OCI-LY3 (cell line): ENCODE results near the gene CTXN3.

Source experiments
- H2AFZ ChIP-seq: fragments of 200-600, 300-600 bp; shearing (Covaris generic); 2 replicates; pipeline ENCODE4 v1.6.0; 2014; ENCODE audit warnings: antibody characterized with exemption, low read depth, low read length
- H3K27ac ChIP-seq: fragments of 200-600, 300-600 bp; sonication (generic); 2 replicates; pipeline ENCODE4 v1.5.1; 2014; ENCODE audit warnings: mild to moderate bottlenecking, low read length, moderate library complexity, mixed read lengths
- H3K27me3 ChIP-seq: fragments of 200-600, 300-600 bp; sonication (generic); 2 replicates; pipeline ENCODE4 v1.6.1; 2014; ENCODE audit warnings: low read depth, low read length, mixed read lengths
- H3K36me3 ChIP-seq: fragments of 200-600, 300-600 bp; sonication (generic); replicated peaks from 2 replicates; pipeline ENCODE3; 2014; ENCODE audit warnings: low read depth, low read length, mixed read lengths
- H3K4me1 ChIP-seq: fragments of 300-600, 200-600 bp; sonication (generic); 2 replicates; pipeline ENCODE4 v1.6.1; 2014; ENCODE audit warnings: low read length, mixed read lengths
- H3K4me2 ChIP-seq: fragments of 200-600, 300-600 bp; sonication (generic); 2 replicates; pipeline ENCODE4 v1.6.1; 2014; ENCODE audit warnings: low read length, mixed read lengths
- H3K4me3 ChIP-seq: fragments of 300-600, 200-600 bp; sonication (generic); 2 replicates; pipeline ENCODE4 v1.5.1; 2014; ENCODE audit warnings: antibody characterized with exemption, mild to moderate bottlenecking, low read length, moderate library complexity
- H3K79me2 ChIP-seq: fragments of 300-600, 200-600 bp; shearing (Covaris generic); 2 replicates; pipeline ENCODE4 v1.6.1; 2014; ENCODE audit warnings: mild to moderate bottlenecking, low read length, mixed read lengths
- H3K9ac ChIP-seq: fragments of 300-600, 200-600 bp; shearing (Covaris generic); 2 replicates; pipeline ENCODE4 v1.6.0; 2014; ENCODE audit warnings: mild to moderate bottlenecking, low read length, moderate library complexity
- H3K9me3 ChIP-seq: fragments of 200-600, 300-600 bp; shearing (Covaris generic); 2 replicates; pipeline ENCODE4 v1.6.1; 2014; ENCODE audit warnings: low read length, mixed read lengths; ENCODE audit not compliant: insufficient read depth
- H4K20me1 ChIP-seq: fragments of 200-600, 300-600 bp; sonication (generic); 2 replicates; pipeline ENCODE4 v1.6.1; 2016; ENCODE audit warnings: low read length, mixed read lengths; ENCODE audit not compliant: insufficient read depth
- EZH2phosphoT487 ChIP-seq: fragments of 200-600 bp; shearing (Covaris generic); IDR thresholded peaks from 2 replicates; pipeline ENCODE4 v1.6.1; 2018; ENCODE audit warnings: antibody characterized with exemption, mixed run types, low read depth
- TF ChIP-seq, protein P1 (sequence below): fragments of 200-600, 300-600 bp; sonication (generic); IDR thresholded peaks from 2 replicates; pipeline ENCODE4 v1.5.1; 2014; ENCODE audit warnings: antibody characterized with exemption, low read length, low read depth

The CTXN3 gene

DNA sequence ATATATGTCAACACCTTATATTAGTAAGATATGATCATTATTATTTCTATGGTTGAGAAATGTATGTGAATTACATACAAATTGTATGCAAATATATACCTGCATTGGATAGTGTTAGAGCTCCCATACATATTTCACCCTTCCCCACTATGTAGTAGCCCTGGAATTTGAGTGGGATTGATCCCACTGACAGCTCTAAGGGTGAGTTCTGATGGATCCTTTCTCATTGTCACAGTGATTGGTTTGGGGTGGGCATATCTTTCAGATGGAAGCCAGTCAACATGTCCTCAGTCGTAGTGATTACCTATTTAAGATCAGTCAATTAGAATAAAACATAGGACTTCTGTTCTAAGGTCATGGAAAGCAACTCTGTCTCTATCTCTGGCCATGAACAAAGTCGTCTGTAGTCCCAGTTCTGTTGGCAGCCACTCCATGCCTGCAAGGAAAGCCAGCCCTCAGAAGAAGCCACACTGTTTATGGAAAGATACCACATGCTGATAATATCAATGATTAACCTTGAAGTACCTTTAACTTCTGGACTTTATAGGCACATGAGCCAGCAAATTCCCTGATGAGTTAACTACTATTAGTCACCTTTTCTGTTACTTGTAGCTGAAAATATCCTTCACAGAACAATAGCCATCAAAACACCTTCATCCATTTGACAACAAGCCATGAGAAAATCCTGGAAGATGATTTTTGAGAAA lies 49.2 kb downstream of the CTXN3 start:
- Histone ChIP-seq H3K4me3 (no peak overlapping the region), H3K4me2 (no peak overlapping the region), H3K79me2 (no peaks in the 10 kb centered on the region), H3K36me3 (no peaks in the 10 kb centered on the region), H3K9ac (no peak overlapping the region), H3K4me1 (no peaks in the 10 kb centered on the region), H4K20me1 (no peaks in the 10 kb centered on the region), H3K27ac (no peak overlapping the region), H3K27me3 (no peaks in the 10 kb centered on the region), H3K9me3 (no peaks in the 10 kb centered on the region), H2AFZ (no peak overlapping the region)
- no peak for TF ChIP-seq EZH2phosphoT487
- TF ChIP-seq, protein P1, sequence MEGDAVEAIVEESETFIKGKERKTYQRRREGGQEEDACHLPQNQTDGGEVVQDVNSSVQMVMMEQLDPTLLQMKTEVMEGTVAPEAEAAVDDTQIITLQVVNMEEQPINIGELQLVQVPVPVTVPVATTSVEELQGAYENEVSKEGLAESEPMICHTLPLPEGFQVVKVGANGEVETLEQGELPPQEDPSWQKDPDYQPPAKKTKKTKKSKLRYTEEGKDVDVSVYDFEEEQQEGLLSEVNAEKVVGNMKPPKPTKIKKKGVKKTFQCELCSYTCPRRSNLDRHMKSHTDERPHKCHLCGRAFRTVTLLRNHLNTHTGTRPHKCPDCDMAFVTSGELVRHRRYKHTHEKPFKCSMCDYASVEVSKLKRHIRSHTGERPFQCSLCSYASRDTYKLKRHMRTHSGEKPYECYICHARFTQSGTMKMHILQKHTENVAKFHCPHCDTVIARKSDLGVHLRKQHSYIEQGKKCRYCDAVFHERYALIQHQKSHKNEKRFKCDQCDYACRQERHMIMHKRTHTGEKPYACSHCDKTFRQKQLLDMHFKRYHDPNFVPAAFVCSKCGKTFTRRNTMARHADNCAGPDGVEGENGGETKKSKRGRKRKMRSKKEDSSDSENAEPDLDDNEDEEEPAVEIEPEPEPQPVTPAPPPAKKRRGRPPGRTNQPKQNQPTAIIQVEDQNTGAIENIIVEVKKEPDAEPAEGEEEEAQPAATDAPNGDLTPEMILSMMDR: no peak

DNA sequence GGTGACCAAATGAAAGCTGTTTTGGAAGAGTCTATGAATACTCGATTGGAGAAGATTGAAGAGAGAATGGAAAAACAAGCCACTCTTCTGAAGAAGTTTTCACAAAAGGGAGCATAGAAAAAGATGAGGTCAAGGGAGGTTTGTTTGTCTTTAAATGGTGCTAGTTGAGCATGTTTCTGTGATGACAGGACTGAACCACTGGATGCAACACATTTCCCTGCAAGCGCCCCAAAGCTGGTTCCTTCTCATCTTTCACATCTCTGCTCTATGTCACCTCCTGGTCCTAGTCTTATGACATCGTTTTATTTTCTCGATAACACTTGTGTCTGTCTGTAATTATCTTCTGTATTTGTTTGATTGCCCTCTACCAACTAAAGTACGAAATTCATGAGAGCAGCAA lies 50.5 kb downstream of the CTXN3 start:
- H3K4me3 ChIP-seq: no peak overlapping the region
- H3K27ac ChIP-seq: no peak overlapping the region
- no peaks in the 10 kb centered on the region for H3K79me2 ChIP-seq
- H3K9me3 ChIP-seq: no peaks in the 10 kb centered on the region
- H3K9ac ChIP-seq: no peak overlapping the region
- H3K36me3 ChIP-seq: no peaks in the 10 kb centered on the region
- H3K4me1 ChIP-seq: no peaks in the 10 kb centered on the region
- no peak overlapping the region for H3K4me2 ChIP-seq
- H3K27me3 ChIP-seq: no peaks in the 10 kb centered on the region
- TF ChIP-seq, protein P1: no peak
- TF ChIP-seq EZH2phosphoT487: no peak
- H2AFZ ChIP-seq: no peak overlapping the region
- no peaks in the 10 kb centered on the region for H4K20me1 ChIP-seq

DNA sequence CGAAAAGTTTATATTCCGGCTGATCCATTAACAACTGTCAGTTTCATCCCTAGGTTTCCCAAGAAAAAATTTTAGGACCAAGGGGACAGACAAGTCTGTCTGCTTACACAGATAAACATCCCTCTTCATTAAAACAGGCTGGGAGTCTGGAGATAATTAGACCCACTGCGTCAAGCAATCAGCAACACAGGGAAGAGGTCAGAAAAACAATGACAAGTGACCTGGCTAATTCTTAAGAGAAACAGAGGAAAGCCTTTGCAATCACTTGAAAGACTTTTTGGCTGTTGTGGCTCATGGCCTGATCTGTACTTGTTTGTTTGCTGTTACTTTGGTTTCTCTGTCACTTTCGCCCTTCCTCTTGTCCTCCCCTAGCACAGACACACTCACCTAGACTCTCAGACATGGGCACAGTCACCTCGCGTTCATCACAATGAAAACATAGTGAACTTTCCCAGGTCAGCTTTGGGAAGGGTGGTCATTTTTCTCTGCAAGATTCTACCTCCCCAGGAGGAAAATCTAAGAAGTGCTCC lies 51.4 kb downstream of the CTXN3 start:
- Histone ChIP-seq H3K27me3 (no peaks in the 10 kb centered on the region), H3K27ac (no peak overlapping the region), H3K36me3 (no peaks in the 10 kb centered on the region), H3K9me3 (no peaks in the 10 kb centered on the region), H4K20me1 (no peaks in the 10 kb centered on the region), H3K4me2 (no peak overlapping the region), H3K4me3 (no peak overlapping the region), H3K79me2 (no peaks in the 10 kb centered on the region), H3K9ac (no peak overlapping the region), H3K4me1 (no peaks in the 10 kb centered on the region), H2AFZ (no peak overlapping the region)
- TF ChIP-seq EZH2phosphoT487: no peak
- TF ChIP-seq, protein P1: no peak

DNA sequence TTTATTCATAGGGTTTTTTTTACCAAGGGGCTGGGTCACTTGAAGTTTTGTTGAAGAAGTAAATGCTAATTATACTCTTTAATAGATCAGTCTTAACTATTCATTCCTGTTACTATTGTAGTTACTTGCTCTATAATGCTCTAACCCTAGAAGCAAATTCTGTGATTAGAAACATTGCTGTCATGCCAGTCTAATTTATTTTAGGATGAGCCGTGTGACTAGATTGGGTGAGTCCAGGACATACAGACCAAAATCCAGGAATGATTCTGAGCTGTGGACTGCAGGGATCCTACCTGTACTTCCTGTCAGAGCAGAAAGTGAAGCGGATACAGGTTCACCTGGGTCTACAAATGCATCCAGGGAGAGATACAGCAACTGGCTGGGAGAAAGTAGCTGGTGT lies 53.6 kb downstream of the CTXN3 start:
- Histone ChIP-seq H3K27me3 (no peaks in the 10 kb centered on the region), H3K9me3 (no peaks in the 10 kb centered on the region), H3K36me3 (no peaks in the 10 kb centered on the region), H3K4me2 (no peak overlapping the region), H3K79me2 (no peaks in the 10 kb centered on the region), H3K4me1 (no peaks in the 10 kb centered on the region), H3K4me3 (no peak overlapping the region), H4K20me1 (no peaks in the 10 kb centered on the region), H2AFZ (no peak overlapping the region), H3K27ac (no peak overlapping the region), H3K9ac (no peak overlapping the region)
- TF ChIP-seq EZH2phosphoT487: no peak
